ENCODE measurements around the gene DEAF1. TPM values are rescaled to one million over a fixed set of nuclear protein-coding genes. Genes with fewer than 3 reads are reported as not detected.
"Not testable (repeated sequence)": the region's sequence is repeated elsewhere in the genome, so short reads cannot be mapped to it uniquely, and the experiment has no call there.

Gene DEAF1, protein sequence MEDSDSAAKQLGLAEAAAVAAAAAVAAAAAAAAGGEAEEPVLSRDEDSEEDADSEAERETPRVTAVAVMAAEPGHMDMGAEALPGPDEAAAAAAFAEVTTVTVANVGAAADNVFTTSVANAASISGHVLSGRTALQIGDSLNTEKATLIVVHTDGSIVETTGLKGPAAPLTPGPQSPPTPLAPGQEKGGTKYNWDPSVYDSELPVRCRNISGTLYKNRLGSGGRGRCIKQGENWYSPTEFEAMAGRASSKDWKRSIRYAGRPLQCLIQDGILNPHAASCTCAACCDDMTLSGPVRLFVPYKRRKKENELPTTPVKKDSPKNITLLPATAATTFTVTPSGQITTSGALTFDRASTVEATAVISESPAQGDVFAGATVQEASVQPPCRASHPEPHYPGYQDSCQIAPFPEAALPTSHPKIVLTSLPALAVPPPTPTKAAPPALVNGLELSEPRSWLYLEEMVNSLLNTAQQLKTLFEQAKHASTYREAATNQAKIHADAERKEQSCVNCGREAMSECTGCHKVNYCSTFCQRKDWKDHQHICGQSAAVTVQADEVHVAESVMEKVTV
- total RNA-seq (ENCODE audit: insufficient read depth, low replicate concordance) = 54.9 TPM

- peak; percentile 99 for DNase-seq (ENCODE audit: low spot score)
Measured at GRCh38 chr11:694563-695287, at the start of gene DEAF1. Gene DEAF1 (minus strand): TSS chr11:695222. CDS start chr11:695047, 175 bp downstream.

DNA sequence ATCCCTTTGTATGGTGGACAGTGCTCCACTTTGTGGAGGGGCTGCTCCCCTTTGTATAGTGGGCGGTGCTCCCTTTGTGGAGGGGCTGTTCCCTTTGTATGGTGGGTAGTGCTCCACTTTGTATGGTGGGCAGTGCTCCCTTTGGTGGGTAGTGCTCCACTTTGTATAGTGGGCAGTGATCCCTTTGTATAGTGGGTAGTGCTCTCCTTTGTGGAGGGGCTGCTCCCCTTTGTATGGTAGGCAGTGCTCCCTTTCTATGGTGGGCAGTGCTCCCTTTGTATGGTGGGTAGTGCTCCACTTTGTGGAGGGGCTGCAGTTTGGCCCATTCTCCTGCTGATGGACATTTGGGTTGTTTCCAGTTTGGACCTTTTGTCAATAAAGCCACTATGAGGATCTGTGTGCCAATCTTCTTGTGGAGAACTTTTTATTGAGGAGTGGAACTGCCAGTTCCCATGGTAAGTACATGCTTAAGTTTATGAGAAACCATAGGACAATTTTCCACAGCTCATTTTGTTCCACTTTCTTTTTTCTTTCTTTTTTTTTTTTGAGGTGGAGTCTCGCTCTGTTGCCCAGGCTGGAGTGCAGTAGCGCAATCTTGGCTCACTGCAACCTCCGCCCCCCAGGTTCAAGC, 47.7 kb upstream of the DEAF1 start:
- no peak for DNase-seq (ENCODE audit: low spot score)

- no peak for DNase-seq (ENCODE audit: low spot score)
Measured at GRCh38 chr11:742156-742546, 47.1 kb upstream of the DEAF1 start.

DNA sequence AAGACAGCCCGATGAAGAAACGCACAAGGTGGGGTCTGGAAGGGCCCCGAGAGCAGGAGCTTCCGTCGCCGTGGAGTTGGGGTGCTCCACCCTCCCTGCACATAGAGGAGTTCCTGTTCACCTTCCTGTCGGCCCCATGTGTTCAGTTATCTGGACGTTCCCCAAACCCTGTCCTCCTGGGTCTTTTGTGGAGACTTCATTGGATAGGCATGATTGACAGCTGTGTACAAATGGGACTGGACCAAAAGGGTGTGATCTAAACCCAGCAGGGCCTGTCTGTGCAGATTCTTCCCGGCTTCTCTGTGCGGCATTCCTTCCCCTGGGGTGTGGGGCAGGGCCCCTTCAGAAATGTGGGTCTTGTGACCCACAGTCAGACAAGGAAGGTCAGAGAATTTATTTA, 42.9 kb upstream of the DEAF1 start:
- DNase-seq (ENCODE audit: low spot score) = peak; percentile 18

GRCh38 chr11:737366-737765, 42.3 kb upstream of the DEAF1 start:
- no peak for DNase-seq (ENCODE audit: low spot score)

DNA sequence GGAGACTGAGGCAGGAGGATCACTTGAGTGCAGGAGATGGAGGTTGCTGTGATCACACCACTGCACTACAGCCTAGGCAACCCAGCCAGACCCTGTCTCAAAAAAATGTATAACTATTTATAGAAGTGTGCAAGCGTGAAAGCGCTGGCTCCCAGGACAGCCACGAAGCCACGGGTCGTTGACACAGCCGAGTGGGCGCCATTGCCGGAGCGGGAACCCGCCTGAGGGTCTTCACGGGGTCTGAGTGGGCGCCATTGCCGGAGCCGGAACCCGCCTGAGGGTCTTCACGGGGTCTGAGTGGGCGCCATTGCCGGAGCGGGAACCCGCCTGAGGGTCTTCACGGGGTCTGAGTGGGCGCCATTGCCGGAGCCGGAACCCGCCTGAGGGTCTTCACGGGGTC, 39.5 kb upstream of the DEAF1 start:
- DNase-seq (ENCODE audit: low spot score) = not testable (repeated sequence)

GRCh38 chr11:733072-733471, 38.0 kb upstream of the DEAF1 start:
- DNase-seq (ENCODE audit: low spot score) = no peak

GRCh38 chr11:729492-730074, 34.6 kb upstream of the DEAF1 start:
- no peak for DNase-seq (ENCODE audit: low spot score)

DNA sequence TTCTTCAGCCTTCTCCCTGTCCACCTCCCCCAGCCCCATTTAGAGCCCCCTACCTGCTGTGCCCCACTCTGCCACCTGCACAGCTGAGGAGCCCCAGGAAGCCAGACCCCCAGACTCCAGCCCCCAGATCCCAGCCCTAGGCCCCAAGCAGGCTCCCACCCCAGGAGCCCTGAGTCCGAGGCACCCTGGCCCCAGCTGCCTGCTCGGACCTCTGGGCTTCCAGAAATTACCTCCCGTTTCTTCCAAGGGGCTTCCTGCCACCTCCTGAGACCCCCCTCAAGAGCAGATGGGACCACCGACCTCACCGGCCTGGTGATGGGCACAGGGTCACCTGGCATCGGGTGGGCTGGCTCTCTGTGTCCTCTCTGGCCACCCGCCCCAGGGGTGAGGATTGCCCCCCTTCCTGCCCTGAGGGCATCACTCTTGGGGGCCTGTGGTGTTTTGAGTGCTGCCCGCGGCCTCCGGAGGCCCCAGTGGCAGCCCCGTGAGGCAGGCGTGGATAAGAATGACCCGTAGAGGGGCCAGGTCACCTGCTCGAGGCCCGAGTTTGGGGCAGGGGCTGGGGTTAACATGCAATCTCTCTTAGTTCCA, 34.0 kb upstream of the DEAF1 start:
- no peak for DNase-seq (ENCODE audit: low spot score)

DNA sequence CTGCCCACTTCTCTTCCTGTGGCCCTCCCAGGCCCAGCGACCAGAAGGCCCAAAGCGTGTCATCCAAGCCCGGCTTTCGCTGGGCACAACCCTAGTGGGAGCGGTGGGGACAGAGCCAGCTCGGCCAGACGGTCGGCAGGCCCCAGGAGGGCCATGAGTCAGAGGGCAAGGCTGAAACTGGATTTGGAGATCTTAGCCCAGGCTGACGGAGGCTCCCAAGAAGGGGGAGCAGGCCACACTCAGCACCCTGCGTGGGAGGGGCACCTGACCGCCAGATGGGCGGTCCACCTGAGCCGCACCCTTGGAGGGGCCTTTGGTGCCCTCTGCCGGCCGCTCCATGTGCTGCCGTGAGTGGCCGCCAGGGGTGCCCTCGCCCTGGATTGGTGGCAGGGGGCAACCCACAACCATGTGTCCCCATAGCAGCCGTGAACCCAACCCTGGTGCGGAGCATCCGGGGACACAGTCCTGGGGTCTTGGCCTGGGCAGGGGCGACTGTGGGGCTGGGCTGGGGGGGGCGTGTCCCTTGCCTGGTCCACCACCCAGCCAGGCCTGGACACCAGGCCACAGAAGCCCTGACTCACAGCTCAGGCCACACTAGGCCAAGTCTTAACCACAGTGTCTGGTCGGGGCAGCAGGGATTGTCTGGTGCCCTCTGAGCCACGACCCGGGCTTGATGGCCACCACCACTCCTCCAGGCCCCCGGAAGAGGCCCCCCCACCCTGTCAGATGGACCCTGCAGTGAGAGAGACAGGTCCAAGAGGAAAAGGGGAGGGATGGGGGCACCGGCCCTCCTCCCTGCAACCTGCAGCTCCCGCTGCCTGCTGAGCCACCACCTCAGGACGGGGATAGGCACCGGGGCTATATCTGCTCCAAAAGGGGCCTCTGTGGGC, 33.1 kb upstream of the DEAF1 start:
- peak; percentile 82 for DNase-seq (ENCODE audit: low spot score)

GRCh38 chr11:727281-727701, 32.3 kb upstream of the DEAF1 start:
- no peak for DNase-seq (ENCODE audit: low spot score)

DNA sequence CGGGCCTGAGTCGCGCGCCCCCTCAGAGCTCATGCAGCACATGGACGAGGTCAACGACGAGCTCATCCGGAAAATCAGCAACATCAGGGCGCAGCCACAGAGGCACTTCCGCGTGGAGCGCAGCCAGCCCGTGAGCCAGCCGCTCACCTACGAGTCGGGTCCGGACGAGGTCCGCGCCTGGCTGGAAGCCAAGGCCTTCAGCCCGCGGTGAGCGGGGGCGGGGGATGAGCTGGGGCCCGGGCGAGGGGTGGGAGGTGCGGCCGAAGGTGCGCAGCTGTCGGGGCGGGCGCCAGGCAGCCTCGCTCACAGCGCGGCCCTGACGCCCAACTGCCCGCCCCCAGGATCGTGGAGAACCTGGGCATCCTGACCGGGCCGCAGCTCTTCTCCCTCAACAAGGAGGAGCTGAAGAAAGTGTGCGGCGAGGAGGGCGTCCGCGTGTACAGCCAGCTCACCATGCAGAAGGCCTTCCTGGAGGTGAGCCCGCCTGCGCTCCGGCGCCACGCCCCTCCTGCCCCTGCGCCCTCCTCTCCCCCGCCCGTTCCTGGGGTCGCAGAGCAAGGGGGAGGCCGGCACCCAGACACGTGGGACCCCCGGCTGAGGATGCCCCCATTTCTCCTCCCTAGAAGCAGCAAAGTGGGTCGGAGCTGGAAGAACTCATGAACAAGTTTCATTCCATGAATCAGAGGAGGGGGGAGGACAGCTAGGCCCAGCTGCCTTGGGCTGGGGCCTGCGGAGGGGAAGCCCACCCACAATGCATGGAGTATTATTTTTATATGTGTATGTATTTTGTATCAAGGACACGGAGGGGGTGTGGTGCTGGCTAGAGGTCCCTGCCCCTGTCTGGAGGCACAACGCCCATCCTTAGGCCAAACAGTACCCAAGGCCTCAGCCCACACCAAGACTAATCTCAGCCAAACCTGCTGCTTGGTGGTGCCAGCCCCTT, 31.5 kb upstream of the DEAF1 start:
- peak; percentile 60 for DNase-seq (ENCODE audit: low spot score)

DNA sequence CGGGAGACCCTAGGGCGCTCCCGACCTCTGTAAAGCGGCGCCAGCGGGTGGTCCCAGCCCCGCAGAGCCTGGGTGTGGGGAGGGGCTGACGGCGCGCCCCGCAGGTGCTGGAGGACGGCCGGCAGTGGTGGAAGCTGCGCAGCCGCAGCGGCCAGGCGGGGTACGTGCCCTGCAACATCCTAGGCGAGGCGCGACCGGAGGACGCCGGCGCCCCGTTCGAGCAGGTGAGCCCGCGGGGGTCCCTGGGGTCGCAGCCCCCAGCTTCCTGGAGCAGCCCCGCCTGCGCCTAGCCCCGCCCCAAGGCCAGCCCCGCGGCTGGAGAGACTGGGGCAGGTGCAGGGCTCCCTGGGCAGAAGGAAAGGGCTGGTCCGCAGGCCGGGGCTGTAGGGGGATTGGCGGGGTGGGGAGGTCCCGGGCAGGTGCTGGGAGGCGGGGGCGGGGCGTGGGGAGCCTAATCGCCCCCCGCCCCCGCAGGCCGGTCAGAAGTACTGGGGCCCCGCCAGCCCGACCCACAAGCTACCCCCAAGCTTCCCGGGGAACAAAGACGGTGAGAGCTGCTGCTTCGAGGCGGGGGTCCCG, 30.7 kb upstream of the DEAF1 start:
- DNase-seq (ENCODE audit: low spot score) = no peak

- no peak for DNase-seq (ENCODE audit: low spot score)
Measured at GRCh38 chr11:724778-725386, 29.9 kb upstream of the DEAF1 start.

GRCh38 chr11:724049-724777, 29.2 kb upstream of the DEAF1 start:
- DNase-seq (ENCODE audit: low spot score) = no peak

GRCh38 chr11:723120-723883, 28.3 kb upstream of the DEAF1 start:
- peak; percentile 46 for DNase-seq (ENCODE audit: low spot score)

- DNase-seq (ENCODE audit: low spot score) = no peak
Measured at GRCh38 chr11:722346-722811, 27.4 kb upstream of the DEAF1 start.

Measured in umbilical cord (tissue), 2 donors.